ENCODE results near the gene OSR1. TPM values are rescaled to one million over a fixed set of nuclear protein-coding genes. Genes with fewer than 3 reads are reported as not detected.
A peak's percentile ranks its signal among the peaks of the same experiment; 100 is the strongest.

The OSR1 gene
- total RNA-seq, 2 donors from 2014 or later, result not detected

DNA sequence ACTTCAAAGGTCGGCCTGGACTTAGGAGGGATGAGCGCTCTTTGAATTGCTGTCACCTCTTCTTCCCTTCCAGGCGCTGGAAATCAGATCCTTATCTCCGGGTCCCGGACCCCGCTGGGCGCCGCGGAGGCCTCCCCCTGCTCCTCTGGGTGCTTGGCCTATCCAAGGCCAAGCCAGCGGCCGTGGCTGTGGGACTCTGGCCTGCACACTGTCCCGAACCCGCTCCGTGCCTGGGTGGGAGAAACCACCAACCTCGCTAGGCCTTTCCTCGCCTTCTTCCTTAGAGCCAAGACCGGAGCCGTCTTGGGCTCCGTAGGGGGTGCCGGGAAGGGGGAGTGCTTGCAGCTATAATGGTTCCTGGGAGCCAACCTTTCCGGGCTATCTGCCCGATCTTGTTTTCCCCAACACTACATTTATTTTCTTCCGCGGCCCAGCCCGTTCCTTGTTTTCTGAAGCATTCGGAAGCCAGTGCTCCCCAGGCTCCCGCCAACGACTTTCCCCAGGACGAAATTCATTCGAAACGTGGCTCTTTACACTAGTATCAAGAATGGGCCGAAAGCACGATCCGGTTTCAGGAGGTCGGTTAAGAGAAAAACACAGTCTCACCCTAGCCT is 2.4 kb downstream of the OSR1 start:
- peaks cover 82% of the 10 kb centered on the region for H3K27me3 Mint-ChIP-seq
- H3K9me3 ChIP-seq (ENCODE audit: control insufficient read depth, low read length, poor library complexity, severe bottlenecking), result peaks cover 4% of the 10 kb centered on the region
- H3K4me1 Mint-ChIP-seq, result peaks cover 32% of the 10 kb centered on the region
- H3K27ac Mint-ChIP-seq, result peak overlapping the region; percentile 83
- H3K36me3 Mint-ChIP-seq (ENCODE audit: low read depth), result peaks cover 3% of the 10 kb centered on the region
- H3K4me3 Mint-ChIP-seq, result peak overlapping the region; percentile 74
- DNase-seq (no peak), ATAC-seq (no peak)

DNA sequence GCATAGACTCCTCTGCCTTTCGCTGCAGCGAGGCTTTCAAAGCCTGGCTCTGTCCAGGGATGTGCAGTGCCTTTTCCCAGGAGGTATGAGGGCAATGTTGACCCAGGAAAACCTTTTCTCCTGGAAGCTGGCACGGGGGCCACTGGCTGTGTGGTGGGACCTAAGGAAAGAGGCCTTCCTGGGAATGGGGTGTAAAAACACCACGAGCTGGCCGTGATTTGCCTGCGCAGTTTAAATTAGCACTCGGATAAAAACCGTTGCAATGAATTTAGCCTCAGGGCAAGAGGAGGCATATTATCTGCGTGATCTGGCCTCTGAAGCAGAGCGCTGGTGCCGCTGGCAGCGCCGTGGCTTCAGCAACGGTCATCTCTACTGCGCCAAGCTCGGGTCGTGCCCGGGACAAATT is 3.0 kb downstream of the OSR1 start:
- peaks cover 81% of the 10 kb centered on the region for H3K27me3 Mint-ChIP-seq
- ATAC-seq (no peak), DNase-seq (no peak)
- peaks cover 29% of the 10 kb centered on the region for H3K4me1 Mint-ChIP-seq
- H3K27ac Mint-ChIP-seq, result peak overlapping the region; percentile 32
- H3K36me3 Mint-ChIP-seq (ENCODE audit: low read depth), result peaks cover 3% of the 10 kb centered on the region
- H3K4me3 Mint-ChIP-seq, result no peak overlapping the region
- peaks cover 4% of the 10 kb centered on the region for H3K9me3 ChIP-seq (ENCODE audit: control insufficient read depth, low read length, poor library complexity, severe bottlenecking)

DNA sequence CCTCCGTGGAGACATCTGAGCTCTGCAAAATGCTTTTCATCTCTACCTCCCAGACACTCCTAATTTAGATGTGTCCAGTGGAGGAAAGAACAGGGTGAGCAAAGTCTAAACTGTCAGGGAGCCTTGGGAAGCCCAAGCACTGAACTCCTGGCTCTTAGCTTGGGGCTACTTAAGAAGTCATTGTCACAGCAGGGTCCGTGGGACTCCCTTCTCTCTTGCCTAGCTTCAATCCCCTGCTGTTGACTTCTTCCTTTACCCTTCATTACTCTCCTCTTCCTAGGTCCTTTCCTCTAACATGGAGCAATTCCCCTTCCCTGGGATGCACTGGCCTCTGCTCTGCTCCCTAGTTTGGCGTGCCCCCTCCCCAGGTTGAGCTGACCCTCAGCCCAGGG is 3.4 kb downstream of the OSR1 start:
- DNase-seq (no peak), ATAC-seq (no peak)
- peaks cover 4% of the 10 kb centered on the region for H3K9me3 ChIP-seq (ENCODE audit: control insufficient read depth, low read length, poor library complexity, severe bottlenecking)
- Mint-ChIP-seq H3K27me3 (peaks cover 77% of the 10 kb centered on the region), H3K27ac (peak overlapping the region; percentile 32), H3K4me3 (no peak overlapping the region), H3K36me3 (ENCODE audit: low read depth) (peaks cover 3% of the 10 kb centered on the region), H3K4me1 (peaks cover 28% of the 10 kb centered on the region)

DNA sequence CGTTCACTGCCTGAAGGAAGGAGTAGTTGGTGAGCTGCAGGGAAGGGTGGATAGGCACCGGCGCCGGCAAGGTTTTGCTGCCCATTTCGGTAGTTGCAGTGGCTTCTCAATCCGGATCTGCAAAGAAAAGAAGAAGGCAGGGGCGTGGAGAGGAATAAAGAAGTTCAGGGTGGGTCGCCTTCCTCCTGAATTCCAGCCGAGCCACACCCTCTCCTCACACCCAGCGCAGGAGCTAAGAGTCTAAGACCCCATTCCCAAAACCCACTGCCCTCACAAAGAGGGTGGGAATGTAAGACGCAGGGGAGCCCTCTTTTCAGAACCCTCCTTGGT is 4.7 kb downstream of the OSR1 start:
- ATAC-seq (no peak), DNase-seq (no peak)
- peaks cover 31% of the 10 kb centered on the region for H3K4me1 Mint-ChIP-seq
- peaks cover 4% of the 10 kb centered on the region for H3K9me3 ChIP-seq (ENCODE audit: control insufficient read depth, low read length, poor library complexity, severe bottlenecking)
- peaks cover 83% of the 10 kb centered on the region for H3K27me3 Mint-ChIP-seq
- H3K27ac Mint-ChIP-seq, result no peak overlapping the region
- H3K4me3 Mint-ChIP-seq, result peak overlapping the region; percentile 43
- H3K36me3 Mint-ChIP-seq (ENCODE audit: low read depth), result peaks cover 3% of the 10 kb centered on the region

DNA sequence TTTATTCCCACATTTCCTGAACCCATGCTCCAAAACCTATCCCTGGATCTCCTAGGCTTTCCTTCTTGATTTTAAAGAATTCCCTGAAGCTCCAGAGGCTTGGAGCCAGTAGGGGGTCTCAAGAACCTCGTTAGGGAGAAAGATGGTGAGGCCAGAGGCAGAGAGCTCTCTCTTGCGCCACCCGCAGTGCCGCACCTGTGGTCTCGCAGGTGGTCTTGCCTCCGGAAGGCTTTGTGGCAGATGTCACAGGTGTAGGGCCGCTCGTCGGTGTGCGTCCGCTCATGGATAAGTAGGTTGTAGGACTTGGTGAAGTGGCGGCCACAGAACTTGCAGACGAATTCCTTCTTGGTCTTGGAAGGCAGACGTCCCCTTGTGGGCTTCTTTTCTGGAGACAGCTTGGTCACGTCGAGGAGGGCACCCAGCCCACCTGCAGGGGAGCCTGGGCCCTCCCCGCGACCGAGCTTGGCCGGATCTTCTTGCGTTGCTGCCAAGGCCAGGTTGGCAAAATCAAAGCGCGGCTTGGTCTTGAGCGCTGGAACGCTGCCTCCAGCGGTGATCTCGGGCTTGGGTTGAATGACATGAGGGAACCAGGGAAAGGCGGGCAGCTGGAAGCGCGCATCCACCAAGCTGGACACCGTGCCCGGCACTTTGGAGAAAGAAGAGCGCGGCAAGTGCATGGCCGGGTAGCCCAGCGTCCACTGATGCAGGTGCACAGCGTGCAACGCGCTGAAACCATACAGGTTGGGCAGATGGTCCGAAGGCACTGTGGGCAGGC is 5.3 kb downstream of the OSR1 start:
- H3K9me3 ChIP-seq (ENCODE audit: control insufficient read depth, low read length, poor library complexity, severe bottlenecking), result peaks cover 4% of the 10 kb centered on the region

DNA sequence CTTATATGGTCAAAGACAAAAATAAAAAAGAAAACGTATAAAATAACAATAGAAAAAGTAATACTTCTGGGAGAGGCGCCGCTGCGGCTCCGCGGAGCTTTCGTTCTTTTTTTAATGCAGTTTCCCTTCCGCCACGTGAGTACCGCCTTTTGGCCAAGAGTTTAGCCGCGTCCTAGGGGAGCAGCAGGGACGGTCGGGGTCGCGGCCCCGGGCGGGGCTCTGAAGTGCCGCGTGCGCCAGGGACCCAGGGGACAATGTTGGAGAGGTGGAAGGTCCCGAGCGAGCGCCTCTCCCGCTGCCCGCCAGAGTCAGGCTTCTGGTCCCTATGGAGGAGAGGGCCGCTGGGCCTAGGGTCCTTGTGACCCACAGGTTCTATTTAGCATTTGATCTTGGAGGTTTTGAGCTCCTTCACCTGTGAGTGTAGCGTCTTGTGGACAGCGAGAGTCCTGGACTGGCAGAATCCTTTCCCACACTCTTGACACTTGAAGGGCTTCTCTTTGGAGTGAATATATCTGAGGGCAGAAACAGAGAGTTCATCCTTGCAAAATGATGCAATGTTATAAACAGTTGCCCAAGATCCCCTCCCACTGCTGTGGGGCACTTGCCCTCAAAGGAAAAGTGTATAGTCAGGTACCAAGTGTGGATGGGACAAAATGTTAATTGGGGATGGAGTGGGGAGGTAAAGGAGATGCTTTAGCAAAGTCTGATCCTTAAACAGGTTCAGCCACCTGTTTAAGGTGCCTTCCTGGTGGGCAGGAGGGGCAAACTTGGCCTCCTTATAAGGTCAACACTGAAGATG is 6.3 kb downstream of the OSR1 start:
- no peak overlapping the region for H3K27ac Mint-ChIP-seq
- peaks cover 3% of the 10 kb centered on the region for H3K36me3 Mint-ChIP-seq (ENCODE audit: low read depth)
- ATAC-seq (no peak), DNase-seq (no peak)
- H3K9me3 ChIP-seq (ENCODE audit: control insufficient read depth, low read length, poor library complexity, severe bottlenecking), result peaks cover 4% of the 10 kb centered on the region
- peak overlapping the region; percentile 72 for H3K4me3 Mint-ChIP-seq
- peaks cover 30% of the 10 kb centered on the region for H3K4me1 Mint-ChIP-seq
- peaks cover 77% of the 10 kb centered on the region for H3K27me3 Mint-ChIP-seq

More for the DNA sequence above, 5.3 kb downstream of the OSR1 start:
- DNase-seq (no peak), ATAC-seq (no peak)
- Mint-ChIP-seq H3K27me3 (peaks cover 87% of the 10 kb centered on the region), H3K4me1 (peaks cover 34% of the 10 kb centered on the region), H3K27ac (no peak overlapping the region), H3K4me3 (peak overlapping the region; percentile 43), H3K36me3 (ENCODE audit: low read depth) (peaks cover 3% of the 10 kb centered on the region)

DNA sequence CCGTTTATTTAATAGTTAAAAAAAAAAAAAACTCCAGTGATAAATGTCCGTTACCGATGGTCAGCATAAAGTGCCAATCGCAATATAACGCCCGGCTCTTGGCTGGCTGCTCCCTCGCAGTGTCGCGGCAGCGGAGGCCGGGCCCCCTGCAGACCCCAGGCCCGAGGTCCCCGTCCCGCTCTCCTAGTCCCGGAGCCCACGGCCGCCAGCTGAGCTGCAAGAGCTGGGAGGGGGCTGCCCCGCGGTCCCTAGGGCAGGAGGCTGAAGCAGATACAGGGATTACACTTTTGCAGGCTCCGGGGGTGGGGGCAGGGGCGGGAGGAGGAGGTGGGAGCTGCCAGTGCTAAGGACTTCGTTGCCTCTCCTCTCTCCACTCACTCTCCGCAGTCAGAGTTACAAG is 6.9 kb downstream of the OSR1 start:
- peaks cover 27% of the 10 kb centered on the region for H3K4me1 Mint-ChIP-seq

DNA sequence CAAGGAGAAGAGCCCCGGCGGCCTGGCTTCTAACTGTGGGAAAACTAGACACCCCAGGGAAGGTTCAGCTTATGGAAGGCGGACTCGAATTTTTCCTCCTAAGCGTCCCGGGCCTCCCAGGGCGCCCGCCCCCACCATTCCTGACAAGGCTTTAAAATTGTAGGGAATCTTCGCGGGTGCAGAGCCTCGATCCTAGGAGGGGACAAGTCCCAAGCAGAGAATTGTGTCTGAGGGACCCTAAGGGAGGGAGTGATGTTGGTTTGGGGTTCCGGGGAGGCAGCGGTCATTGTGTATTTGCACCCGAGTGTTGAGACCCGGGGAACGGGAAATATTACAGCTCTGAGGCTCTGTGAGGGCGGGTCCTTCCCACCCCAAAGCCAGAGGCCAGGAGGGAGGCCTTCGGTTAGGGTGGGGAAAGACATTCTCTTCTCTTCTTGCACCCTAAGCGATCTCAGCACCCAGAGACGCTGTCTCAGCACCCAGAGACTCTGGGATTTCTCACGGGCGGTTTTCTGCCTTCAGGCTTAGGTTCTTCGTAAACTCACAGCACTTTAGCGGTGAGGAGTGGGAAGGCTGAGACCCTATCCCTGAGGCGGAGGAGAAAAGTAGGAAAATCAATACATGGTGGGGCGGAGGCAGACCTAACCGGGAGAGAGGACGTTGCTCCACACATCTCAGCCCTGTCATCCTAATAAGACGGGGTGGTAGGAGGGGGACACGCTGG is 7.6 kb downstream of the OSR1 start:
- ATAC-seq, result no peak
- Mint-ChIP-seq H3K4me3 (peak overlapping the region; percentile 56), H3K27me3 (peaks cover 64% of the 10 kb centered on the region), H3K27ac (no peak overlapping the region), H3K36me3 (ENCODE audit: low read depth) (peaks cover 3% of the 10 kb centered on the region), H3K4me1 (peaks cover 22% of the 10 kb centered on the region)
- H3K9me3 ChIP-seq (ENCODE audit: control insufficient read depth, low read length, poor library complexity, severe bottlenecking), result peaks cover 4% of the 10 kb centered on the region
- DNase-seq, result no peak

More for the DNA sequence above, 6.9 kb downstream of the OSR1 start:
- Mint-ChIP-seq H3K4me3 (peak overlapping the region; percentile 72), H3K27me3 (peaks cover 71% of the 10 kb centered on the region), H3K27ac (no peak overlapping the region), H3K36me3 (ENCODE audit: low read depth) (peaks cover 3% of the 10 kb centered on the region)
- ATAC-seq (no peak), DNase-seq (no peak)
- H3K9me3 ChIP-seq (ENCODE audit: control insufficient read depth, low read length, poor library complexity, severe bottlenecking), result peaks cover 4% of the 10 kb centered on the region

DNA sequence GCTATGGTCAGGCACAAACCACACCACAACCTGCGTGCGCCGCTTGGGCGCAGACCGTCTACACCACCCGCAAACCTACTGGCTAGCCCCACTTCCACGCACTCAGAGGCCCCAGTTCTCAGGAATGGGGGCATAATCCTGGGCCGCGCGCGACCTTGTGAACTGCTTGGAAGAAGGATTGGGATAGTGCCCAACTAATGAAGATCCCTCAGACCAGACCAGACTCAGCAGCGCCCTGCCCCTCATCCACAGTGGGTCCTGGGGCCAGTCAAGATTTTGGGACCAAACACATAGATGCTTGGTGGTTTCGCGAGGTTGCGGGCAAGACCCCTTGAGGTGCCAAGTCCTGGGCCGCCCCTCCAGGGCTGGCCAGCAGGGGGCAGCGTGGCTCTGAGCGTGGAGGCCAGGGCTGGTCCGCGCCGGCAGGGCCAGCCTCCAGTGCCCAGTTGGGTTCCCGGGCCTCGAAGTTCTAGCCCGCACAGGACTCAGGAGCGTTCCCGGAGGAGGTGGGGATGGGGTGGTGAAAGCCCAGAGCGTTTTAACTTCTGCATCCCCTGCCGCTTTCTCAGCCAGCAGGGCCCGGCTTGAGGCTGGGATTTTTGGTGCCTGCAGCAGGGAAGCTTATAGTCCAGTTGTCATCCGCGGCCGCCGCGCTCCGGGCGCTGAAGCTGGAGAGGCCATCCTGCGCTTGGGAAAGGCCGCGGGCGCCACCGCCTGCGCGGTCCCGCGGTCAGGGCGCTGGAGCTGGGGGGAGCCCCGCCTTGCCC is 8.3 kb downstream of the OSR1 start:
- Mint-ChIP-seq H3K4me3 (no peak overlapping the region), H3K27ac (peak overlapping the region; percentile 97), H3K4me1 (peaks cover 20% of the 10 kb centered on the region), H3K27me3 (peaks cover 57% of the 10 kb centered on the region), H3K36me3 (ENCODE audit: low read depth) (peaks cover 3% of the 10 kb centered on the region)
- peak; percentile 32 to 51 (median 45) for DNase-seq
- peaks cover 4% of the 10 kb centered on the region for H3K9me3 ChIP-seq (ENCODE audit: control insufficient read depth, low read length, poor library complexity, severe bottlenecking)
- ATAC-seq, result no peak

DNA sequence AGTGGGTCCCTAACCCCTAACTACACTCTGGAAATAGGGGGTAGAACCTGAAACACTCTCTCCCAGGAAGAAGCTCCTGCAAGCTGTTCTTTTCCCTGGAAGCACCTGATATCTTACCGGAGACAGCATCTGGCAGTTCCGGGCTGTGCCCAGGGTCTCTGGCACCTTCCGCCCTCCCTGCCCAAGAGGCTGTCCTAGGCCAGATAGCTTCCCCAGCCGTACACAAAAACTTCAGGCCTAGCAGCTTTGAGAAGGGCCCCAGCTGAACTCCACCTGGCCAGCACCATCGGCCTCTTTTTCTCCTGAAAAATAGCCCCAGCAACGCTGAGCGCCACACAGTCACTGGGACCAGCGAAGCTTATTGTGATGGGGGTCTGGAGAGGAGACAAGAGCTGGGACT is 9.7 kb downstream of the OSR1 start:
- Mint-ChIP-seq H3K4me1 (peaks cover 20% of the 10 kb centered on the region), H3K27me3 (peaks cover 43% of the 10 kb centered on the region), H3K4me3 (peak overlapping the region; percentile 88), H3K27ac (peak overlapping the region; percentile 97), H3K36me3 (ENCODE audit: low read depth) (no peaks in the 10 kb centered on the region)
- peaks cover 4% of the 10 kb centered on the region for H3K9me3 ChIP-seq (ENCODE audit: control insufficient read depth, low read length, poor library complexity, severe bottlenecking)
- DNase-seq (no peak), ATAC-seq (no peak)

DNA sequence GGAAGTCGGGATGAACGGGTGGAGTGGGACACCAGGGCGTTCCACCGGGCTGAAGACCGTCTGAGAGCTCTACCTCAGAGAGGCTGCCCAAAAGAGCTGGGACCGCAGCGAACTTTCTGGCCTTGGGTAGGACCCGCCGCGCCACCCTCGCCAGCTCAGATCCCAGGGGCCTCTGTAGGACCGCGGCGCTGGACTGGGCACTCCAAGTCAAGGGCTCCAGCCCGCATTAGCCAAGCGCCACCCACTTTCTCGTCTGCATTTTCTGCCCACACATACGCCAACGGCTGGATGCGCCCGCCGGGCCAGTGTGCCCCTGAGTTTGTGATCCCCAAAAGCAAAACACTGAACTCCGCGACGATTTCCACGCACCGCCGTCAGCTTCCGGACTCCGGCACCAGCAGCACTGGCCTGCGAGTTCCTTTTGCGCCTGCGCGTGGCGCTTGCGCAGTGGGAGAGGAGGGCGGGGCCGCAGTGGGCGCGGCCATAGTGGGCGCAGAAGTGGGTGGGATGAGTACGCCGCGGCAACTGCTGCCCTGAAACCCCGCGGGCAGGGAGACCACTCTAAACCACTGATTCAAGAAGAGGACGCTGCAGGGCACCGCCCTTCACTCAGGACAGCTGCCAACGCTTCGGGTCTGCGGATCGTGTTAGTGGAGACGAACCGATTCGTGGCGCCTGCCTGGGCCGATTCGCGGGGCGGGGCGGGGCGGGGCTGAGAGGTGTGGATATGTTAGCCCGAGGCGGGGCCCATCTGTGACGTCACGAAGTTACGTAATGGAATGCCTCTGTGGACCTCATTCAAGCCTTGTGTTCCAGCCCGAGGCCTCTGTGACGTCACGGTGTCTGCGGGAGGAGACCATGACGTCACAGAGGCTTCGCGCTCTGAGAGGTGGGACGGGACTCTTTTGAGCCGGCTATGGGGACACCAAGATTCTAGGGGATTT is 10.5 kb downstream of the OSR1 start:
- H3K4me3 Mint-ChIP-seq, result peak overlapping the region; percentile 88
- H3K27me3 Mint-ChIP-seq, result peaks cover 35% of the 10 kb centered on the region
- peaks cover 4% of the 10 kb centered on the region for H3K9me3 ChIP-seq (ENCODE audit: control insufficient read depth, low read length, poor library complexity, severe bottlenecking)
- H3K4me1 Mint-ChIP-seq, result peaks cover 16% of the 10 kb centered on the region
- peak; percentile 90 for ATAC-seq
- H3K27ac Mint-ChIP-seq, result peak overlapping the region; percentile 97
- DNase-seq, result peak; percentile 87 to 99 (median 96)
- H3K36me3 Mint-ChIP-seq (ENCODE audit: low read depth), result peaks cover under 1% of the 10 kb centered on the region

All from T-helper 17 cell (primary cell).